HFF-Myc (cell line): ENCODE results near the gene S100A8.

Source experiments
- DNase-seq: peaks from one replicate; pipeline ENCODE4 v3.0.0-alpha.2; 2011; ENCODE audit warnings: low read depth; ENCODE audit errors: extremely low read depth
- H3K4me3 ChIP-seq: replicated peaks from 2 replicates; pipeline ENCODE4 v1.5.1; 2011; ENCODE audit warnings: low read depth, mild to moderate bottlenecking, control low read depth, low read length
- TF ChIP-seq, protein P1 (sequence below): IDR thresholded peaks from 2 replicates; pipeline ENCODE4 v1.5.1; 2012; ENCODE audit warnings: mild to moderate bottlenecking, low read depth, low read length, control low read depth; ENCODE audit errors: missing control alignments

S100A8 gene

DNA sequence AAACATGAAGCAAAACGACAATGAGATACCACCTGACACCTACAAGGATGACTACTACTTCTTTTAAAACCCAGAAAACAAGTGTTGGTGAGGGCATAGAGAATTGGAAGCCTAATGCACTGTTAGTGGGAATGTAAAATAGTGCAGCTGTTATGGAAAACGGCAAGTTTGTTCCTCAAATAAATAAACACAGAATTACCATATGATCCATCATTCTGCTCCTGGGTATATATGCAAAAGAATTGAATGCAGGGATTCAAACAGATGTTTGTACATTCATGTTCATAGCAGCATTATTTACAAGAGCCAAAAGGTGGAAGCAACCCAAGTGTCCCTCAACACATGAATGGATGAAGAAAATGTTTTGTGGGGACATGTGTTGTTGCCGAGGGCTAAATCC, 1.4 kb upstream of the S100A8 start:
- no peak overlapping the region for H3K4me3 ChIP-seq
- TF ChIP-seq, protein P1, sequence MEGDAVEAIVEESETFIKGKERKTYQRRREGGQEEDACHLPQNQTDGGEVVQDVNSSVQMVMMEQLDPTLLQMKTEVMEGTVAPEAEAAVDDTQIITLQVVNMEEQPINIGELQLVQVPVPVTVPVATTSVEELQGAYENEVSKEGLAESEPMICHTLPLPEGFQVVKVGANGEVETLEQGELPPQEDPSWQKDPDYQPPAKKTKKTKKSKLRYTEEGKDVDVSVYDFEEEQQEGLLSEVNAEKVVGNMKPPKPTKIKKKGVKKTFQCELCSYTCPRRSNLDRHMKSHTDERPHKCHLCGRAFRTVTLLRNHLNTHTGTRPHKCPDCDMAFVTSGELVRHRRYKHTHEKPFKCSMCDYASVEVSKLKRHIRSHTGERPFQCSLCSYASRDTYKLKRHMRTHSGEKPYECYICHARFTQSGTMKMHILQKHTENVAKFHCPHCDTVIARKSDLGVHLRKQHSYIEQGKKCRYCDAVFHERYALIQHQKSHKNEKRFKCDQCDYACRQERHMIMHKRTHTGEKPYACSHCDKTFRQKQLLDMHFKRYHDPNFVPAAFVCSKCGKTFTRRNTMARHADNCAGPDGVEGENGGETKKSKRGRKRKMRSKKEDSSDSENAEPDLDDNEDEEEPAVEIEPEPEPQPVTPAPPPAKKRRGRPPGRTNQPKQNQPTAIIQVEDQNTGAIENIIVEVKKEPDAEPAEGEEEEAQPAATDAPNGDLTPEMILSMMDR, result no peak
- no peak for DNase-seq

DNA sequence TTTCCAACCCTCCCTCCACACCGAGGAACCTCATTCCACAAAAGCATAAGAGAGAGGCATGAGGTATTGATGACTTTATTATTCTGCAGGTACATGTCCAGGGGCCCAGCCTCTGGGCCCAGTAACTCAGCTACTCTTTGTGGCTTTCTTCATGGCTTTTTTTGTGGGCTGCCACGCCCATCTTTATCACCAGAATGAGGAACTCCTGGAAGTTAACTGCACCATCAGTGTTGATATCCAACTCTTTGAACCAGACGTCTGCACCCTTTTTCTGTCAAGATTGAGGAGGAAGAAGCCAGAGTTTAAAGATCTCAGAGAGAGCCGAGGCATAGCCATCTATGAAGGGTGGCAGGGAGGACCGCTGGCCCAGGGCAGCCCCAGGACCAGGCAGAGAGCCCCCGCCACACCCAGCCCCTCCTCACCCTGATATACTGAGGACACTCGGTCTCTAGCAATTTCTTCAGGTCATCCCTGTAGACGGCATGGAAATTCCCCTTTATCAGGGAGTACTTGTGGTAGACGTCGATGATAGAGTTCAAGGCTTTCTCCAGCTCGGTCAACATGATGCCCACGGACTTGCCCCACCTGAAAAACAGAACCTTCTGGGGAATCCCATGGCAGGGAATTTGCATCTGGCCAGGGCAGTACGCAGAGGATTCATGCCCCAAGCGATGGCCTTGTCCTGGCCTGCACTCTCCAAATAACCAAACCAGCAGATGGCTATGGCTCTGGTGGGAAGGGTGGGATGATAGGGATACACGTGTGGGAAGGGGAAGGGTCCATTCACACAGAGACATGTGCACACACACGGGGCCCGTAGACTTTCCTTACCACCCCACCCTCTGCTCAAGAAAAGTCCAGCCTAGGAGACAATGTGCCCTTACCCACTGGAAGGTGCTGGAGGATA, 647 bp downstream of the S100A8 start:
- no peak for DNase-seq
- TF ChIP-seq, protein P1, result no peak
- H3K4me3 ChIP-seq, result no peak overlapping the region

DNA sequence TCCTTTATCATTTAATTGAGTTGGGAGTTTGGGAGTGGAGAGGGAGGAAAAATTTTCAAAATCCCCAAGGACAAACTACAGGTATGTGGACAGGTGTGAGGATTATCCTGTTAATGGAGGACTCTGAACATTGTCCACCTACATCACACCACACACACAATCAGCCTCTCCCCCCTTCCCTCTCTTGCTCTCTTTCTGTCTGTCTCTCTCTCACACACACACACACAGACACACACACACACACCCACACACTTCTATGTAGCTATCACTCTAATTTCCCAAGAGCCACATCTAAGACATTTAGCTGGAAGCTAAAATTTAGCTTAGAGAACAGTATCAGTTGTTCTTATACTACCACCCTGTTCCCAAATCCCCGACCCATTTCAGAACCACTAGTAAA, 1.5 kb downstream of the S100A8 start:
- H3K4me3 ChIP-seq, result no peak overlapping the region
- DNase-seq, result no peak
- TF ChIP-seq, protein P1, result no peak

DNA sequence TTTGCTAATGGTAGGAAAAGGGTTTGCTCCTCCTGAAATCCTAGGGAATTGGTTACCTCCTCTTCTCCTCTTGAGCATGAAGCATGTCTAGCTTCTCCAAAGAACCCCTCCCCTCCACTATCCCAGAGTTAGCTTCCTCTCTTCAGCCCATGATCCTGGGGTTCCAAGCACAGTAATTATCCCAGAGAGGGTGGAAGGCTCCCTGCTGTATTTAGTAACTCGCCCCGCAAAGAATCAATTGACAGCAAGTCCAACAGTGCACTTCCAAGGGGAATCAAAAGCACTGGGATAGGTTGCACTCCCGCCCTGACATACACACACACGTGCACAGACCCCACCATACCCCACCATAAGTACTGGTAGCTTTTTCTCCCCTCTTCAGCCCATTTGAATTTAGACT, 3.1 kb downstream of the S100A8 start:
- TF ChIP-seq, protein P1, result no peak
- no peak for DNase-seq
- H3K4me3 ChIP-seq, result no peak overlapping the region

DNA sequence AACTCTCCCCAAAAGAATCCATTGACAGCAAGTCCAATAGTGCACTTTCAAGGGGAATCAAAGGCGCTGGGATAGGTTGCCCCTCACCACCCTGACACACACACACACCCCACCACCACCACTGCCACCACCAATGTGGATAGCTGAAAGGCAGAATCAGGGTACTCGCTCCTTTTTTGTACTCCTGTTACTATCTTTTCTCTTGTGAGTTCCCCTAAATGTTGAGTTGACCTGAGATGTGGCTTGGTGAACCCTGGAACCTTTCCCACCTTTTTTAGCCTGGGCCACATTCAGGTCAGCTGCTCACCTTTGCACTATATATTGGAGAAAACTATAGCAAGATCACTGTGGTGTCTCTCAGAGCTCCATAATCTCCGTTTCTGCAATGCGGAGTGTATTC, 3.9 kb downstream of the S100A8 start:
- H3K4me3 ChIP-seq, result no peak overlapping the region
- TF ChIP-seq, protein P1, result no peak
- DNase-seq, result no peak

DNA sequence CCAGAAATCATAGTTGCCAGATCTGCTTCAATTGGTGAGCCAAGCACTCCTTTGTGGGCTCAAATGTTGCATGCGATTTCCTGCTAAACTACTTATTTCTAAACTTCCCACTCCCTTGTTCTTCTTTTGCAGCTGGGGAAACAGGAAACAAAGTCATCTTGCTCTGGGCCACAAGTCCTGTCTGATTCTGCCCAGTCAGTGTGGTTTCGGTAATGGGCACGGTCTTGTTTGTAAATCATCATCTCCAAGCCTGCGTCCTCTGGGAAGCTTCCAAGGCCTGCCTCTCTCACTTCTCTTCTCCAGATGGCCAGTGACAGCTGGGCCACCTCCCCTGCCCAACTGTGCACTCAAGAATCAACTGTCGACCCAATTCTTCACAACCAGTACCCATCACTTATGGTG, 4.4 kb downstream of the S100A8 start:
- no peak overlapping the region for H3K4me3 ChIP-seq
- no peak for DNase-seq
- TF ChIP-seq, protein P1, result no peak

DNA sequence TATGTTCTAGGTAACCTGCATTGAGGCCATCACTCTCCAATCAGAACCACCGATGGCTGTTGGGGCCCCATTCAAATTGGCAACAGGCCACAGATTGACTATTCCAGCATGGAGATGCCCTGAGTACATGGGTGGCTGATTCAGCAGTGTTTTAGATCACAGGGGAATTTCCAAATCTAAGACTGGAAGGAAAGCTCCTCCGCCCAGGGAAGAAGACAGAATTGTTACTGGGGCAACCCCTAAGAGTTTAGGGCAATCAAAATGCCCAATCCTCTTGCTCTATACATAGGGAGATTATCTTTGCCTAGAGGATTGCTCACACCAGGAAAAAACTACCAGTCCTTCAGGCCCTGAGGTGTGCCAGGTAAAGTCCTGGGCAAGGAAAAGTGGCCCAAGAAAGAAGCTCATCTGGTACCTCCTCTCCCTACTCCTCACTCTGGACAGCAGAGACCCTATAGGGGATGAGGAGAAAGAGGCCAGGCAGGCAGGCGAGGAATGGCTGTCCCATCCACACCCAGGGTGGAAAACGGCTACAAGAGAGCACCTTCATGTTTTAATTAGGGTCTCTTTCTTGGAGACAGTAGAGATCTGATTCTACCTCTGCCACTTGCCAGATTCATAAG, 5.8 kb downstream of the S100A8 start:
- H3K4me3 ChIP-seq, result no peak overlapping the region
- TF ChIP-seq, protein P1, result no peak

More for the DNA sequence above, 5.8 kb downstream of the S100A8 start:
- DNase-seq, result no peak
